Smooth muscle cell (in vitro differentiated cells): ENCODE results near the gene RNU2-63P. TPM values are rescaled to one million over a fixed set of nuclear protein-coding genes. Genes with fewer than 3 reads are reported as not detected.
"Not testable (repeated sequence)": the region's sequence is repeated elsewhere in the genome, so short reads cannot be mapped to it uniquely, and the experiment has no call there.

Source experiments
- DNase-seq: peaks from one replicate; lab custom pipeline; 2025; ENCODE audit not compliant: unreplicated experiment; lab: John Stamatoyannopoulos, UW
- H2AFZ ChIP-seq: fragments of 200-600 bp; sonication (generic); 2 replicates; pipeline ENCODE4 v1.6.0; 2016; ENCODE audit warnings: antibody characterized with exemption, low read depth, mild to moderate bottlenecking
- H3F3A ChIP-seq: fragments of 200-600 bp; sonication (generic); 2 replicates; pipeline ENCODE4 v1.6.0; 2017; ENCODE audit warnings: antibody characterized with exemption, low read depth
- H3K27ac ChIP-seq: fragments of 200-600 bp; sonication (generic); 2 replicates; pipeline ENCODE4 v1.5.1; 2016; ENCODE audit warnings: low read depth, mild to moderate bottlenecking
- H3K27me3 ChIP-seq: fragments of 200-600 bp; sonication (generic); 2 replicates; pipeline ENCODE4 v1.6.1; 2016; ENCODE audit warnings: low read depth, mild to moderate bottlenecking
- H3K36me3 ChIP-seq: fragments of 200-600 bp; sonication (generic); 2 replicates; pipeline ENCODE4 v1.5.1; 2016; ENCODE audit warnings: low read depth
- H3K4me1 ChIP-seq: fragments of 200-600 bp; sonication (generic); 2 replicates; pipeline ENCODE4 v1.5.1; 2016; ENCODE audit warnings: low read depth
- H3K4me2 ChIP-seq: fragments of 200-600 bp; sonication (generic); 2 replicates; pipeline ENCODE4 v1.6.0; 2016; ENCODE audit warnings: mild to moderate bottlenecking
- H3K4me3 ChIP-seq: fragments of 200-600 bp; sonication (generic); 2 replicates; pipeline ENCODE4 v1.5.1; 2016; ENCODE audit warnings: mild to moderate bottlenecking
- H3K79me2 ChIP-seq: fragments of 200-600 bp; sonication (generic); 2 replicates; pipeline ENCODE4 v1.6.0; 2016; ENCODE audit warnings: low read depth, mild to moderate bottlenecking
- H3K9ac ChIP-seq: fragments of 200-600 bp; sonication (generic); 2 replicates; pipeline ENCODE4 v1.6.0; 2016; ENCODE audit warnings: low read depth
- H3K9me3 ChIP-seq: fragments of 200-600 bp; sonication (generic); replicated peaks from 2 replicates; pipeline ENCODE4 v1.5.1; 2016; ENCODE audit warnings: low read depth
- H4K20me1 ChIP-seq: fragments of 200-600 bp; sonication (generic); 2 replicates; pipeline ENCODE4 v1.6.0; 2016; ENCODE audit warnings: low read depth
- WGBS: methylation state at CpG from one replicate; pipeline ENCODE4 v1.1.7; 2016; ENCODE audit warnings: low lambda C conversion rate; 5-methylcytosine and 5-hydroxymethylcytosine counted together
- polyA plus RNA-seq: library from polyadenylated mRNA; unstranded; fragments of >200 nt; fragmentation: Nextera tagmentation; extraction: Ambion mirVana; gene quantifications from 2 replicates; pipeline ENCODE4 v1.2.1, GENCODE V29; 2016
- small RNA-seq: library from RNA; depleted of rRNA; stranded (forward); fragments of <200 nt; gene quantifications from one replicate; pipeline ENCODE3, GENCODE V24; 2014
- total RNA-seq: library from RNA; depleted of rRNA; stranded (reverse); fragments of >200 nt; gene quantifications from 2 replicates; pipeline ENCODE4 v1.2.3, GENCODE V29; 2014

RNU2-63P gene
- total and polyA plus RNA-seq, 2 experiments from 2014 or later: 3.5 TPM; not detected in 1

DNA sequence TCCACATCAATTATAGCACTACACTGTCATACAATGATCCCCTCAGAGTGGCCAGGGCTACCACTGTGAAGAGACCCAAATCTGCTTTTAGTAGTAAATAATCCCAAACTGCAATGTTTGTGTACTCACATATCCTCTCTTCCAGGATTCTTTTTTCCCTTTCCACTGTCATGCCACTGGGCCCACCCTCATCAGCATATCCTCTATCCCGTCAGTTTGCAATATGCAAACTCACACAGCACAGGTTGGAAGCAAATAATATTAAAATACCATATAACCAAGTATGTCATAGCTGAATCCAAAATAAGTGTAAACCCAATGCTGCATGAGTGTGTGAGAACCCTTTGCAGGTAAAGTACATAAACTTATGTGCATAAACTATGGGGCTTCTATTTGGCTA lies 28.9 kb downstream of the RNU2-63P start:
- whole genome bisulfite sequencing: no CpG with 5 or more reads among the region's 1 CpG
- not testable (repeated sequence) for DNase-seq, H3K27me3 ChIP-seq, H3K9ac ChIP-seq, H3K4me3 ChIP-seq, H3K9me3 ChIP-seq, H3K79me2 ChIP-seq, H3K4me2 ChIP-seq, H2AFZ ChIP-seq, H3K36me3 ChIP-seq, H3K27ac ChIP-seq, H3F3A ChIP-seq, H4K20me1 ChIP-seq, H3K4me1 ChIP-seq

DNA sequence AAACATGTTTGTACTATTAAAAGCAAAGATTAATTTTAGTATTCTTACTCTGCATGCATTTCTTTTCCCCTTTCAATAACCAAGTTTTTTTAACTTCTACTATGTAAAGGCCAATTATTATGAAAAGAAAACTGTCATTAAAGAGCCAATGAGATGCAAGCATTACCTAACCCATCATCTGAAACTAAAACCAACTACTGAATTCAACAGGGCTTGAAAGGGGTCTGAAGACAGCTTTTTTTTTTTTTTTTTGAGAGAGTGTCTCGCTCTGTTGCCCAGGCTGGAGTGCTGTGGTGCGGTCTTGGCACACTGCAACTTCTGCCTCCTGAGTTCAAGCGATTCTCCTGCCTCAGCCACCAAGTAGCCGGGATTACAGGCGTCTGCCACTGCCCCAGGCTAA lies 30.4 kb downstream of the RNU2-63P start:
- not testable (repeated sequence) for H3K4me2 ChIP-seq, H3K27me3 ChIP-seq, DNase-seq, H3K9me3 ChIP-seq, H3K9ac ChIP-seq, H3K4me3 ChIP-seq, H4K20me1 ChIP-seq, H3F3A ChIP-seq, H3K27ac ChIP-seq, H3K79me2 ChIP-seq, H2AFZ ChIP-seq, H3K4me1 ChIP-seq, H3K36me3 ChIP-seq
- 76% methylated on average over 5 of the region's 5 CpGs for WGBS

DNA sequence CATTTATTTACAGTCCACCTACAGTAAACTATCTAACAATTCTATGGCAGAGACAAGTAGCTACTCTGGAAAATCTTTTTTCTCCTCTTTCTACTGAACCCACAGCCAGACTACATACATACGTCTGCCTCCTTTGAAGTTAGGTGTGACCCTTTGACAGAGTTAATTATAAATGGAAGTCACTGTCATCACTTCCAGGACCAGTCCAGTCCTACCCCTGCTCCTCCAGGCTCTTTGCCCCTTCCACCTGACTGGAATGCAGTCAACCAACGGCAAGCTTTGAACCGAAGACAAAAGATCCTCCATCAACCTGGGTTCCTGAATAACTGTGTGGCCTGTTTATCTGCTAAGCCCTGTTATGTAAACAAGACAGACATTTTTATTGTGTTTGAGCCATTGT lies 35.2 kb downstream of the RNU2-63P start:
- H3K27me3 ChIP-seq, H3K4me3 ChIP-seq, H3K9ac ChIP-seq, H3K4me1 ChIP-seq, H3K27ac ChIP-seq, H3K4me2 ChIP-seq, H3F3A ChIP-seq, H3K79me2 ChIP-seq, H4K20me1 ChIP-seq, H3K36me3 ChIP-seq, H3K9me3 ChIP-seq, DNase-seq, H2AFZ ChIP-seq: not testable (repeated sequence)
- WGBS: no CpG with 5 or more reads among the region's 3 CpGs

DNA sequence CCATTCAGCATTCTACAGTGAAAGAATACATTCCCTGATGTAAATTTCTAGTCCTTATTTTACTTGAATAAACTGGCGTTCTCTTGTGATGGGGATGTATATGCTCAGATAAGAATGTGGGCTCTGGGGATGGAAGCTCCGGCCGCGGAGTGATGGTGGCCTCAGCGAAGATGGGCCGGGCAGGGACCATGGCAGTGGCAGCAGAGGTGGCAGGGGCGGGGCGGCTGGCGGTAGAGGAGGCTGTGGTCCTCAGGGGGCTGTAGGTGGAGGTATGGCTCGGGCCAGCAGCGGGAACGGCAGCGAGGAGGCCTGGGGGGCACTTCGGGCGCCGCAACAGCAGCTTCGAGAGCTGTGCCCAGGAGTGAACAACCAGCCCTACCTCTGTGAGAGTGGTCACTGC lies 44.0 kb downstream of the RNU2-63P start:
- not testable (repeated sequence) for H3K79me2 ChIP-seq, H3K36me3 ChIP-seq, H3K4me1 ChIP-seq, H3K9me3 ChIP-seq, H3K4me3 ChIP-seq, H4K20me1 ChIP-seq, H3F3A ChIP-seq, H3K27me3 ChIP-seq, H2AFZ ChIP-seq, H3K4me2 ChIP-seq, DNase-seq, H3K27ac ChIP-seq, H3K9ac ChIP-seq
- WGBS: 92% methylated on average over 4 of the region's 17 CpGs

Small RNAs within 50 kb of the gene (small RNA-seq; reads per million reads assigned to genes)
- gene RNU2-63P: 1.8 reads per million, percentile 41 among the genes with 10 or more reads in this experiment

Other genes starting within 250 kb of the RNU2-63P start
- gene RGPD2, start 190.8 kb downstream of the RNU2-63P start, total RNA-seq: 21.4 and 24.4 TPM in 2 replicates
- gene RGPD2, start 190.8 kb downstream of the RNU2-63P start, polyA plus RNA-seq: 6.5 and 12.6 TPM in 2 replicates
- 38.2 and 45.9 TPM in 2 replicates for gene KRCC1, start 39.2 kb upstream of the RNU2-63P start, total RNA-seq
- 18.9 and 19.7 TPM in 2 replicates for gene KRCC1, start 39.2 kb upstream of the RNU2-63P start, polyA plus RNA-seq
- not detected in 2 replicates for gene SMYD1, start 51.3 kb upstream of the RNU2-63P start, total RNA-seq
- gene SMYD1, start 51.3 kb upstream of the RNU2-63P start, polyA plus RNA-seq: 0.06 TPM in 1 of 2 replicates, not detected in the other
- not detected in 2 replicates for gene FABP1, start 111.5 kb upstream of the RNU2-63P start, total RNA-seq
- 0.35 and 0.42 TPM in 2 replicates for gene FABP1, start 111.5 kb upstream of the RNU2-63P start, polyA plus RNA-seq
- gene THNSL2, start 153.8 kb upstream of the RNU2-63P start, total RNA-seq: 0.58 and 1.3 TPM in 2 replicates
- 1.9 and 2.5 TPM in 2 replicates for gene THNSL2, start 153.8 kb upstream of the RNU2-63P start, polyA plus RNA-seq